GM21515 (cell line): ENCODE results near the gene CCDC191.

ENCODE experiments used
- ATAC-seq: cut with Tn5 transposase; IDR thresholded peaks from one replicate; pipeline ENCODE4 v1.9.1; 2021; ENCODE audit not compliant: unreplicated experiment

The CCDC191 gene

DNA sequence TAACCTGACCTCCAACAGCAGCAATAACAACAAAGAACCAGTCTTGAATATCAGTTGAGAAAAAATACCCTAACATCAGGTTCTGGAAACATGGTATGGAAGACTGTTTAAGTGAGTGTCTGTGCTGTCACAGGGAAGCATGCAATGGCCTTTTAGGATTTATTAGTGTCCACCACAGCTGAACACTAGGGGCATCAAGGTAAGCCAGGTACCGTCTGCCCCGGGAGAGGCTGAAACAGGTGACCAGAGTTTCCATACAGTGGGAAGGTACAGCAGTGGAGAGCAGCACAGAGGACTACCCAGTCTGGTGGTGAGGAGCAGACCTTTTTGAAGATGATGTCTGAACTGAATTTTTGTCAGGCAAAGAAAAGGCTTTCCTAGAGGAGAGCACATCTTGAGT, 90.2 kb downstream of the CCDC191 start:
- no peak for ATAC-seq

DNA sequence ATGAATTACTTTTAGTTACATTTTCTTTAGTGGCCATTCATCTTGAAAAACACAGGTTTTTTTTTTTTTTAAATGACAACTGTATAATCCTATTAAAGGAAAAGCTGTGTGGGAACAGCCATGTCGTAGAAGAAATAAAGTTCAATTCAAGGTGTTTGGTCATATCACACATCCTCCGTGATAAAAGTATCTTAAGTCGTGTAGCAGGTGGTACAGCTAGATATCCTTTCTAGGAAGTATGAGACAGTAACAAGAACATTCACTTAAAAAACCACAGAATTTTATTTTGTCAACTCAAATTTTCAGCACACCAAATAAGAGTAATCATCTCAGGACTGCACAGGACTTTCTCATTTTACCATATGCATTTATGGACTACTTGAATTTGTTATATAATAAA, 92.4 kb downstream of the CCDC191 start:
- no peak for ATAC-seq

DNA sequence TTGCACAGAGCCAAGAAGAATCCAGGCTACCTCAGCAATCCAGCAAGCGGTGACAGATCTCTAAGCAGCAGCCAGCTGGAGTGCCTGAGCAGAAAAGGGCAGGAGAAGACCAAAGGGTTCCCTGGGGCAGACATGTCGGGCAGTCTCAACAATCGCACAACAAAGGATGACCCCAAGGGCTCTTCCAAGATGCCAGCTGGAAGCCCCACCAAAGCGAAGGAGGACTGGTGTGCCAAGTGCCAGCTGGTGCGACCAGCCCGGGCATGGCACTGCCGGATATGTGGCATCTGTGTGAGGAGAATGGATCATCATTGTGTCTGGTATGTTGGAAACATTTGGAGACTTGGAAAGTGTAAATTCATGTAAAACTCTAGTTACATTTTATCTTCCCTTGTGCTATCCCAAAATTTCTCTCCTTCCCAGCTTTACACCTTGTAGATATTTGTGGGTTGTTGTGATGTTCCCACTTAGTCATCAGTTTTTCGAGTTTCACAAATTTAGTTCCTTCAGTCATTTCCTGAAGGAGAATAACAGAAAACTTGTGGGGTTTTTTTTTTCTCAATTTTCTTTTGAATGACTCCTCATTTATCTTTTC, 102.1 kb downstream of the CCDC191 start:
- no peak for ATAC-seq

DNA sequence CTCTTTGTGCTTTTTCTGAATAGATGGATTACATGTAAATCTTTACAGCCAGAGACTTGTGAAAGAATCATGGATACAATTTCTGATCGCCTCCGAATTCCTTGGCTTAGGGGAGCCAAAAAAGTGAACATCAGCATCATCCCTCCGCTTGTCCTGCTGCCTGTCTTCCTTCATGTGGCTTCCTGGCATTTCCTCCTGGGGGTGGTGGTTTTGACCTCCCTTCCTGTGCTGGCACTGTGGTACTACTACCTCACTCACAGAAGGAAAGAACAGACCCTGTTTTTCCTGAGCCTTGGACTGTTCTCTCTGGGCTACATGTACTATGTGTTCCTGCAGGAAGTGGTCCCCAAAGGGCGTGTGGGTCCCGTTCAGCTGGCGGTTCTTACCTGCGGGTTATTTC, 102.6 kb downstream of the CCDC191 start:
- no peak for ATAC-seq

DNA sequence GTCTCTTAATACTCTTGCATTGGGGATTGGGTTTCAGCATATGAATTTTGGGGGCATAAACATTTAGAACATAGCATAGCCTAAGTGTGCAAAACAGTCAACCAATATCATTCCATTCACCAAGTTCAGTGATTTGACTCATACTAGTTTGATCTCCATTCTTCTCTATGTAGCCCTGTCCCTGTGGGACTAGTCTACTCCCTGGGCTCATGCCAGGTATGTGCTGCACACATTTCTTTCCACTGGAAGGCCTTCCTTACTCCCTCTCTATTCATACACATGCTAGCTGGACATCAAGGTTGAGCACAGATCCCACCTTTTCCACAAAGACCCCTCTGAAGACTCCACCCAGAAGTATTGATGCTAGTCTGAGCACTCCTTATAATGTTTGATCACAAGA, 103.4 kb downstream of the CCDC191 start:
- ATAC-seq, result no peak

DNA sequence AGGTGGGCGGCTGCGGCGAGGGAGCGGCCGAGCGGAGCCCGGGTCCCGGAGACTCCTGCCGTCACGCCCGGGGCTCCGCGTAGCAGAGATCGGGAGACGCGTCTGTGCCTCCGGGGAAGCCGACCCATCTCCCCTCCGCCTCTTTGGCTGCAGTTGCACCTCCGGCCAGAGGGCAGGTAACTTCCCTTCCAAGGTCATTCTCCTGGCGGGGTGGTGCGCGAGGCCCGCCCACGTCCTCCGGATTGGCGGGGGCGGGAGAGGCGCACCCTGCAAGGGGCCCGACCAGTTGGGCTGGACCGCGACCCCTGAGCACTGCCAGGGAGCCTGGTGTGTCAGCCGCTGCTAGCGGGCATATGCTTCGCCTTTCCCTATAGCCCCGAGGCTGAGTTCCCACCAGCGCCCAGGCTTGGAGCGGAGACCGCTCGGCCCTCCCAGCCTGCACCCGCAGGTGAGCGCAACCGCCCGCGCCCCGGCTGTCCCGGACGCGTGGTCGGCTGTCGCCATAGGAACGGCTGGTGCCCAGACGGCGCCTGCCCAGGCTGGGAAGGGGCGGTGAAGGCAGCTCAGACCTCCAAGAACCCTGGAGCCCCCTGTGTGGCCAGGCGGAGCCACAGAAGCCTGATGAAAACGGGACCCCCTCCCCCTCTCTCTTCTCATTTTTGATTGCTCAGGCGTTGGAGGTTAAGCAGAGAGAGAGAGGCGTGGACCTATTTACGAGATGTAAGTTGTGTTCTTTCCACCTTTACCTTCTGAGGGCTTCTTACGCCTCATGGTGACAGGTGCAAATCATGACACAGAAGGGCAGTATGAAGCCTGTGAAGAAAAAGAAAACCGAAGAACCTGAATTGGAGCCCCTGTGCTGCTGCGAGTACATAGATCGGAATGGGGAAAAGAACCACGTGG, 108.1 kb downstream of the CCDC191 start:
- peak; percentile 48 for ATAC-seq

DNA sequence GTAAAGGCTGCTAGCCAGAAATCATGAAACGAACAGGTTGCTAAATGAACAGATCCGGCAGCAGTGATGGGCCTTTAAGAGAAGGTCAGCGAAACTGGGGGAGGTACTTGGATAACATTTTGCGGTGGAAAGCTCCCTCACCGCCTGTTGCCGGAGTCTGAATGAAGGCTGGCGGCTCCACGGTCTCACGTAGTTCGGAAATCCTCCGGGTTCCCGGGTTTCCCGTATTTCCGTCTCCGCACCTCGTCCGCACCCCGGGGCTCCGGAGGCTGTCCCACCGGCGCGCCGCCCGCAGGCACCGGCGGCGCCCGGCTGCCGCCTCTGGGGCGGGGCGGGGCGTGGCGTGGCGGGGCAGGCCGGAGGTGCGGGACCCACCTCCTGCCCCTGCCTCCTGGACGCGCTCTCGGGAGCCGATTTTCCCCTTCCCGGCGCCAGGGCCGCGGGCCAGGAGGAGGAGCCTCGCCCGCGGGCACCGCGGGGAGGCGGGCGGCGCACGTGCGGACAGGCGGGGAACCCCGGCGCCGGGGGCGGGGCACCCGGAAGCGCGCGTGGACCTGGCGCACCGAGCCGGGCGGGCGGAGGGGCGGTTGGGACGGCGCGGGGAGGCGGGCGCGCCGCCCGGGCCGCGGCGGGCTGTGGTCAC, 108.8 kb downstream of the CCDC191 start, which contains the start of gene ZDHHC23:
Gene ZDHHC23 (plus strand): TSS at position 642 of the 643 bp plus-strand sequence. CDS start 790 bp downstream, outside the sequence.
- ATAC-seq, result peak; percentile 78

DNA sequence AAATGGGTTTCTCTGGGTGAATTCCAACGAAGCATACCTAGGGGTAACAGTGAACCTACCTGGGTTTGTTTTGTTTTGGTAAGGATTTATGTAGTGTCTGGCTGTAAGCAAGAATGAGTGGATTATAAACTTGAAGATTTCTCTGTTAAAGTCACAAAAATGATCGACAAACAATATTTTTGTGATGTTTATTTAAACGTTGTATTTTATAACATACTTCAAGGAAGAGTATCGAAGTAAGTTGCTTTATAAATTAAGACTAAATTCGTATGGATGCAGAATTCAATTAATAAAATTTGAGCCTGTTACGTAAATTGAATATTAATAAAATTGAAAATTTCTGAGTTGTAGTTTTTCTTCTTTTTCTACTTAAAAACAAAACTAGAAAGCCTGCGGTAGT, 109.5 kb downstream of the CCDC191 start:
- no peak for ATAC-seq

DNA sequence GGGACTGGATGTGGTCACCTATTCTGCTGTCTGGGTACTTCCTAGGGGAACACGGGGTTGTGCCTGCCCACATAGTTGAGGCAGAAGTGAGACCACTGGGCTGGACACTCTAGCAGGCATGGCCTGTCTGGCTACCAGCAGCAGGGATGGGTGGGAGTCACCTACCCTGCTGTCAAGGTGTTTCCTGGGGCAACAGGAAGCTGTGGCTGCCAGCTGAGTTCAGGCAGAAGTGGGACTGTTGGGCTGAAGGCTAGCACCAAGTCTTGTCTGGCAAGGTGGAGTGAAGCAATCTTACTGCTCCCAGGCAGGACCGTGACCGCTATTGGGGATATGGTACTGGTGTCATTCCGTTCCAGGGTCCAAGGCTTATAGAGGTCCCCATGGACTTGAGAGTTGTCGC, 128.8 kb downstream of the CCDC191 start:
- ATAC-seq, result no peak

DNA sequence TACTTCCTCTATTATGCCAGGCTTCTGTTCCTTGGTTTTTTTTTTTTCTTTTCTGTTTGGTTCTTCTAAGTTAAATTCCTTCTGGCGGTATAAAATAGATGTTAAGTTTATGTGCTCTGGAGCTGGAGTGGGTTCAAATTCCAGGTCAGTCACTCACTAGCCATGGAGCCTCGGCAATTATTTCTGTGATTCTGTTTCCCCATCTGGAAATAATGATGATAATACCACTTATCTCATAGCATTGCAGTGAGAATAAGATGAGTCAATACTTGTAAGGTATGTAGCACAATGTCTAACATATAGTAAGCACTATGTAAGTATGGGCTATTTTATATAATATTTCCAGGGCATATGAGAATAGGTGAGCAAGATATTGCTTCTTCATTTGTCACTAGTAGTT, 141.7 kb downstream of the CCDC191 start:
- no peak for ATAC-seq
